Measurements from ENCODE around the gene AKAP6.

AKAP6 gene

GRCh38 chr14:32404784-32405573, 75.9 kb downstream of the AKAP6 start:
- no peak for DNase-seq (ENCODE audit: low read depth in 1 of 2, low spot score in 1 of 2)

GRCh38 chr14:32405856-32406255, 76.8 kb downstream of the AKAP6 start:
- no peak for DNase-seq (ENCODE audit: low read depth in 1 of 2, low spot score in 1 of 2)

- DNase-seq (ENCODE audit: low read depth in 1 of 2, low spot score in 1 of 2), result no peak
Observed at GRCh38 chr14:32407130-32407529, 78.0 kb downstream of the AKAP6 start.

- no peak for DNase-seq (ENCODE audit: low read depth in 1 of 2, low spot score in 1 of 2)
Observed at GRCh38 chr14:32408018-32408417, 78.9 kb downstream of the AKAP6 start.

GRCh38 chr14:32412103-32412502, 83.0 kb downstream of the AKAP6 start:
- DNase-seq (ENCODE audit: low read depth in 1 of 2, low spot score in 1 of 2), result no peak

GRCh38 chr14:32412532-32412931, 83.4 kb downstream of the AKAP6 start:
- no peak for DNase-seq (ENCODE audit: low read depth in 1 of 2, low spot score in 1 of 2)

- DNase-seq (ENCODE audit: low read depth in 1 of 2, low spot score in 1 of 2), result no peak
Observed at GRCh38 chr14:32413967-32414640, 85.0 kb downstream of the AKAP6 start.

- no peak for DNase-seq (ENCODE audit: low read depth in 1 of 2, low spot score in 1 of 2)
Observed at GRCh38 chr14:32414808-32415255, 85.7 kb downstream of the AKAP6 start.

- DNase-seq (ENCODE audit: low read depth in 1 of 2, low spot score in 1 of 2), result no peak
Observed at GRCh38 chr14:32417956-32418552, 89.0 kb downstream of the AKAP6 start.

- DNase-seq (ENCODE audit: low read depth in 1 of 2, low spot score in 1 of 2), result no peak
Observed at GRCh38 chr14:32419429-32419828, 90.3 kb downstream of the AKAP6 start.

- no peak for DNase-seq (ENCODE audit: low read depth in 1 of 2, low spot score in 1 of 2)
Observed at GRCh38 chr14:32421781-32422180, 92.7 kb downstream of the AKAP6 start.

- no peak for DNase-seq (ENCODE audit: low read depth in 1 of 2, low spot score in 1 of 2)
Observed at GRCh38 chr14:32422440-32422839, 93.3 kb downstream of the AKAP6 start.

- DNase-seq (ENCODE audit: low read depth in 1 of 2, low spot score in 1 of 2), result no peak
Observed at GRCh38 chr14:32426028-32426427, 96.9 kb downstream of the AKAP6 start.

GRCh38 chr14:32426586-32427388, 97.7 kb downstream of the AKAP6 start:
- DNase-seq (ENCODE audit: low read depth in 1 of 2, low spot score in 1 of 2), result no peak

GRCh38 chr14:32427726-32428528, 98.8 kb downstream of the AKAP6 start:
- no peak for DNase-seq (ENCODE audit: low read depth in 1 of 2, low spot score in 1 of 2)

GRCh38 chr14:32428875-32429274, 99.8 kb downstream of the AKAP6 start:
- DNase-seq (ENCODE audit: low read depth in 1 of 2, low spot score in 1 of 2), result no peak

- DNase-seq (ENCODE audit: low read depth in 1 of 2, low spot score in 1 of 2), result no peak
Observed at GRCh38 chr14:32430326-32430725, 101.2 kb downstream of the AKAP6 start.

GRCh38 chr14:32432813-32433538, 103.9 kb downstream of the AKAP6 start:
- no peak for DNase-seq (ENCODE audit: low read depth in 1 of 2, low spot score in 1 of 2)

GRCh38 chr14:32434180-32434579, 105.1 kb downstream of the AKAP6 start:
- no peak for DNase-seq (ENCODE audit: low read depth in 1 of 2, low spot score in 1 of 2)

GRCh38 chr14:32434880-32435279, 105.8 kb downstream of the AKAP6 start:
- DNase-seq (ENCODE audit: low read depth in 1 of 2, low spot score in 1 of 2), result no peak
